WTC11 (cell line): ENCODE data around the gene ABAT.

Source experiments
- CTCF ChIP-seq: fragments of 200-600 bp; IDR thresholded peaks from 2 replicates; pipeline ENCODE4 v1.8.0; 2022; ENCODE audit warnings: antibody characterized with exemption
- E2F4 ChIP-seq: sonication (generic); formaldehyde crosslinking; IDR thresholded peaks from 2 replicates; pipeline ENCODE4 v1.8.1; 2022; ENCODE audit warnings: low read depth, mild to moderate bottlenecking, moderate library complexity, missing genetic modification reagents, borderline replicate concordance
- GABPB1 ChIP-seq: sonication (generic); formaldehyde crosslinking; IDR thresholded peaks from 2 replicates; pipeline ENCODE4 v1.8.1; 2023; ENCODE audit warnings: mild to moderate bottlenecking, missing genetic modification reagents
- HMGXB4 ChIP-seq: sonication (generic); formaldehyde crosslinking; IDR thresholded peaks from 2 replicates; pipeline ENCODE4 v1.8.1; 2023; ENCODE audit warnings: mild to moderate bottlenecking, moderate library complexity, missing genetic modification reagents
- KAT7 ChIP-seq: sonication (generic); formaldehyde crosslinking; IDR thresholded peaks from 2 replicates; pipeline ENCODE4 v1.8.1; 2023; ENCODE audit warnings: missing genetic modification reagents, mild to moderate bottlenecking, borderline replicate concordance
- MAX ChIP-seq: sonication (generic); formaldehyde crosslinking; IDR thresholded peaks from 2 replicates; pipeline ENCODE4 v1.8.0; 2022; ENCODE audit warnings: mild to moderate bottlenecking, missing genetic modification reagents
- STAT6 ChIP-seq: sonication (generic); formaldehyde crosslinking; conservative IDR thresholded peaks from 2 replicates; pipeline ENCODE4 v1.8.1; 2023; ENCODE audit warnings: mild to moderate bottlenecking, low read depth, missing genetic modification reagents, moderate library complexity
- TCF7 ChIP-seq: sonication (generic); formaldehyde crosslinking; IDR thresholded peaks from 2 replicates; pipeline ENCODE4 v1.8.0; 2022; ENCODE audit warnings: mild to moderate bottlenecking, low read depth, missing genetic modification reagents, moderate library complexity
- USF1 ChIP-seq: sonication (generic); formaldehyde crosslinking; IDR thresholded peaks from 2 replicates; pipeline ENCODE4 v1.8.0; 2022; ENCODE audit warnings: mild to moderate bottlenecking, missing genetic modification reagents
- ZNF281 ChIP-seq: sonication (generic); formaldehyde crosslinking; IDR thresholded peaks from 2 replicates; pipeline ENCODE4 v1.8.0; 2023; ENCODE audit warnings: mild to moderate bottlenecking, missing genetic modification reagents

- TF ChIP-seq CTCF (no peak), KAT7 (CRISPR knock-in tag) (no peak), USF1 (CRISPR knock-in tag) (no peak), MAX (no peak), GABPB1 (CRISPR knock-in tag) (no peak), HMGXB4 (CRISPR knock-in tag) (no peak), STAT6 (no peak), TCF7 (no peak), E2F4 (CRISPR knock-in tag) (no peak), ZNF281 (CRISPR knock-in tag) (no peak)
Measured at GRCh38 chr16:8804313-8804712, 129.9 kb downstream of the ABAT start.
